Measurements from ENCODE around the gene FRMD3.

DNA sequence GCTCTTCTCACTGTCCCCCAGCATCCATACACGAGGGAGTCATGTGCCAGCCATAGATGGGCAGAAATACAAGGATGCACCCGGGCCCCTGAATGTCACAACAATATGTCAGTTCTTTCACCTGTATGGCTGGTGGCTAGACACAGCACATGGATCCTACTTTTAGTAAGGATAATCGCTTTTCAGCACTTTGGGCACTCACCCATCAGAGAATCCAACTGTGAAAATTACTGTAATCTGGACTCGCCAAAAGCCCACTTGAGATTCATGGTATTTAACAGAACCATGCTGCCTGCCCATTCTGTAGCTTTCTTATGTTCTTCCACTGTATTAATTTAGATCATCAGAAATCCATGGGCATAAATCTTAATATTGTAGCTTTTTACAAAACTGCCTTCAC is 124.8 kb downstream of the FRMD3 start:
- TF ChIP-seq, protein P1, sequence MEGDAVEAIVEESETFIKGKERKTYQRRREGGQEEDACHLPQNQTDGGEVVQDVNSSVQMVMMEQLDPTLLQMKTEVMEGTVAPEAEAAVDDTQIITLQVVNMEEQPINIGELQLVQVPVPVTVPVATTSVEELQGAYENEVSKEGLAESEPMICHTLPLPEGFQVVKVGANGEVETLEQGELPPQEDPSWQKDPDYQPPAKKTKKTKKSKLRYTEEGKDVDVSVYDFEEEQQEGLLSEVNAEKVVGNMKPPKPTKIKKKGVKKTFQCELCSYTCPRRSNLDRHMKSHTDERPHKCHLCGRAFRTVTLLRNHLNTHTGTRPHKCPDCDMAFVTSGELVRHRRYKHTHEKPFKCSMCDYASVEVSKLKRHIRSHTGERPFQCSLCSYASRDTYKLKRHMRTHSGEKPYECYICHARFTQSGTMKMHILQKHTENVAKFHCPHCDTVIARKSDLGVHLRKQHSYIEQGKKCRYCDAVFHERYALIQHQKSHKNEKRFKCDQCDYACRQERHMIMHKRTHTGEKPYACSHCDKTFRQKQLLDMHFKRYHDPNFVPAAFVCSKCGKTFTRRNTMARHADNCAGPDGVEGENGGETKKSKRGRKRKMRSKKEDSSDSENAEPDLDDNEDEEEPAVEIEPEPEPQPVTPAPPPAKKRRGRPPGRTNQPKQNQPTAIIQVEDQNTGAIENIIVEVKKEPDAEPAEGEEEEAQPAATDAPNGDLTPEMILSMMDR (conservative IDR thresholded peaks at IDR 0.05; ENCODE audit: low read length) = no peak
- TF ChIP-seq EZH2phosphoT487 (IDR thresholded peaks at IDR 0.05; ENCODE audit: borderline replicate concordance) = no peak
